Stimulated activated CD4-positive, alpha-beta T cell treated with anti-CD3 and anti-CD28 coated beads, Interleukin-1b, Interleukin-23, amount 100 ng/mL, for 1 hour (primary cell): ENCODE data around the gene PDHX.
"Not testable (repeated sequence)": the region's sequence is repeated elsewhere in the genome, so short reads cannot be mapped to it uniquely, and the experiment has no call there.

ENCODE experiments used
- DNase-seq, 2 donors: peaks; one replicate each; pipeline ENCODE4 v3.0.0-alpha.2; 2020; ENCODE audit warnings: low read depth in 2 of 2

The PDHX gene

DNA sequence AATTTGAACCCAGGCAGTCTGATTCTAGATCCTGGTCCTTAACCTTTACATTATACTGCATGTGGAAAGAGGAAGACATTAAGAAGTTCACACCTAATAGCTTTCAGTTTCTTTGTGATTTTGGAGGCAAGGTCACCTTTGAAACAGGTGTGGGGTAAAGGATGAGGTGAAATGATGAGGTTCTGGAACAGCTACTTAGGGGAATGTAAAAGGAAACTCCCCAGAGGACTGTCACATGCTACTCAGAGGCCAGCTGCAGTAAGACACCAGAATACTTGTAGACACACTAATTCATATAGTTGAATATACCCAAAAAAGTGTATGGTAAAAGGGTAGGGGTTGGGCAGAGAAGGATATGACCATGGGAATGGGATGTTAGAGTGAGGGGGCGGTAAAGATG lies 5.6 kb upstream of the PDHX start:
- no peak for DNase-seq

GRCh38 chr11:34911676-34912075 lies 4.7 kb upstream of the PDHX start:
- no peak for DNase-seq

GRCh38 chr11:34913556-34913955 lies 2.9 kb upstream of the PDHX start:
- DNase-seq: not testable (repeated sequence)

DNA sequence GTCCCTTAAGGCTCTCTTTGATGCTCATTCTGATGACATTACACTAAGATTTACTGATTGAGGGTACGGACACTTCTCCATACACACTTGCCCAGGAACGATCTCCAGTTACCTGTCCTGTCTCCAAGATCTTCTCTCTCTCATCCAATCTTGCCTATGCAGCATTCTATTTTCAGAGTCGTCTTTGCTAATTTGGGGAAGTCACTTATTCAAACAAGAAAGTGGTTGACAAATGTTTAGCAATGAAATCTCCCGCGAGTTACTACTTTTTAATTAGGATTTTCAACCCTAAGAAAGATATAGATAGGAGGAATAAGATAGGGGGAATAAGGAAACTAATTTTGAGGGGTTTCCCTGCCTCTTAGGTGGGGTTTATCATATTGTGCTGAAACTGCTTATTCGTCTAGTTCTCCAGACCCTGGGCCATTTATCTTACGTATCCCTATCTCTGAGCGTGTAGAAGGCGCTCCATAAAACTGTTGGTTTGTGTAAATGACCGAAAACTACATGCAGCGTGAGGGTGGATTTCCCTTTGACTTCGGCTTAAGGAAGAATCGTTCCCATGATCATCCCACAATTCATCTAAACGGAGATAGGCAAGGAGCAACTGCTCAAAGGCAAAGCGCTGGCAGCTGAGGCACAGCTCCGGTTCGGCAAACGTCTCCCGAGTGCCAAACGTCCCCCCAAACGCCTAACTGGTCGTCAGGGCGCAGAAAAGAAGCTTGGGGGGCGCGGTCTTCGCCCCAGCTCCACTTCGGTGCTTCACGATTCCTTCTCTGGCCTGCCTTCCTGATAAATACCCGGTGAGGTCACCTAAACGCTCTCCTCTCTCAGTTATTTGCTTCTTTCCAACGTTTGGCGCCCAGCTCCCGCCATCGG lies 1.0 kb upstream of the PDHX start:
- DNase-seq: no peak

DNA sequence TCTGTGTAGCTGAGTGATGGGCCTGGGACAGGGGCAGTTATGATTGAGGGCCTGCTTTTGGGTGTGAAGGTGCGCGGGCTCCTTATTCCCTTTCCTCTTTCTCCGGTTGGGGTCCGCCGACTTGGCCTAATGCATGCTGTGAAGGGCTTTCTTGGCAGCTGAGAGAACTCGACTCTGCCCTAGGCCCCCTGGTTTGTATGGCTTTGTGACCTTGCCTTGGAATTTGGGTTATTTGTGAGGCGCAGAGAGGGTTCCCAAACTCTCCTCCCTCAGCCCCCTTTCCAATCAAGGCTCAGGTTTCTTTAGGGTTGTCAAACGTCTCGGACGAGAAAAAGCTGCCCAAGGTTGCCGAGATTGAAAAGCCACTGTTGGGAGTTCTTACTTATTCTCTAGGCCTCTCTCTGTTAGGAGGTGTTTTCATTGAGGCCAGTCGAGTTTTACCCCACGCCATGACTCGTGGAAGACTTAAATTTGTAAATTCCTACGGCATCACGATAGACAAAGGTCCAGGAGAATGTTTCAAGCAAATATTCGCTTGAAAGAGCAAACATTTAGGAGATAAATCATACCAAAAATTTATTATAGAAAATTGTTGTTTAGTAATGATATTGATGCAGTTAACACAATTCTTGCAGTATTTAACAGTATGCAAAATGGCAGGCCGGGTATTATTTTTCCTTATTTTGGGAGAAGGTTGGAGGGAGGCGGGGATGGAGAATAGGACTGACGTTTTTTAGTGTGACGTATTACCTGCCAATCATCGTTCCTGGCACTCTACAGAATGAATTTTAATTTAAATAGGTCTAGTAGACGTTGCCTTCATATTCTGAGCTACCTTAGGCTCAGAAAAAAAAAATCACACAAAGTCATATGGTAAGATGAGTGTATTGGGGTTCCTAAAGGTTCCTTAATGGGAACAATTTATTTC lies 689 bp downstream of the PDHX start:
- no peak for DNase-seq

DNA sequence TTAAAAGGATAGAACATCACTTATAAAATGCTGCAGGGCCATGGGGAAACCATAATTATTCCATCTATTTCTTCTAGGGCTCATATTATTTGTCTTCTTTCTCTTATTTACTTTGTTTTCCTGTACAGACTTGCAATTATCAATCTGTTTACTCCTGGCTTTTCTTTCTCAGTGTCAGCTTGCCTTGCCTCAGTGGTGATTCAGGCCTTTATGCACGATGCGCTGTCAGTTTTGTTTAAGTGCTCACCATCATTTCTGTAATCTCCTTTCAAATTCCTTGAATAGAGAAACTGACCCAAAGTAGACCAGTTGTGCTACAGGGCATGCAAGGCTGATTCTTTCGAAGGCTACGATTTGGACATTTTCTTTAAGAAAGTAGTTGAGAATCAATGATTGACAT lies 4.7 kb downstream of the PDHX start:
- DNase-seq: no peak

- DNase-seq: no peak
Measured at GRCh38 chr11:34924714-34925113, 8.3 kb downstream of the PDHX start.

GRCh38 chr11:34926101-34926830 lies 9.8 kb downstream of the PDHX start:
- no peak for DNase-seq

GRCh38 chr11:34926831-34927132 lies 10.4 kb downstream of the PDHX start:
- no peak for DNase-seq

- DNase-seq: no peak
Measured at GRCh38 chr11:34928268-34928959, 12.0 kb downstream of the PDHX start.

DNA sequence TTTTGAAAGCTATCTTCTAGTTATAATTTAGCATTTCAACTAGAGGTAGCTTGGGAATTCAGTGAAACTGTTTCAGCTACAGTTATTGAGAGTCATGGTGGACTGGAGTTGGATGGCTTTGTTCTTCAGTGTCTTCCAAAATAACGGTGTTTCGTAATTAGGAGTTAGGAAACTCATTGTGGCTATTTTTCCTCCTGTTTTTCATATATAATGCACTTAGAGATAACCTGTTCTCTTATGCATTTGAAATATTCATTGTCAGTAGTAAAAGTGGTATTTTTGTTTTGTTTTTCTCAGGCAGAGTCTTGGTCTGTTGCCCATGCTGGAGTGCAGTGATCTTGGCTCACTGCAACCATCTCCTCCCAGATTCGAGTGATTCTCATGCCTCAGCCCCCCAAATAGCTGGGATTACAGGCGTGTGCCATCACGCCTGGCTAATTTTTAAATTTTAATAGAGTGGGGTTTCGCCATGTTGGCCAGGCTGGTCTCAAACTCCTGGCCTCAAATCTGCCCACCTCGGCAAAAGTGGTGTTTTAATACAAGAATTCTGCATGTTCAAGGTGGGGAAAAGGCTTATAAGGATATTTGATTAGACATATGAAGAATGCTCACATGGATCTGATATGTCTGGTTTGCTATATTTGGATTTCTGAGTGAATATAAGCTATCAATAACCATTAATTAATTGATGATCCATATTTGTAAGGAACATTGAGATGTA lies 12.7 kb downstream of the PDHX start:
- no peak for DNase-seq

GRCh38 chr11:34929794-34930763 lies 13.7 kb downstream of the PDHX start:
- no peak for DNase-seq

GRCh38 chr11:34936945-34937629 lies 20.7 kb downstream of the PDHX start:
- DNase-seq: no peak

DNA sequence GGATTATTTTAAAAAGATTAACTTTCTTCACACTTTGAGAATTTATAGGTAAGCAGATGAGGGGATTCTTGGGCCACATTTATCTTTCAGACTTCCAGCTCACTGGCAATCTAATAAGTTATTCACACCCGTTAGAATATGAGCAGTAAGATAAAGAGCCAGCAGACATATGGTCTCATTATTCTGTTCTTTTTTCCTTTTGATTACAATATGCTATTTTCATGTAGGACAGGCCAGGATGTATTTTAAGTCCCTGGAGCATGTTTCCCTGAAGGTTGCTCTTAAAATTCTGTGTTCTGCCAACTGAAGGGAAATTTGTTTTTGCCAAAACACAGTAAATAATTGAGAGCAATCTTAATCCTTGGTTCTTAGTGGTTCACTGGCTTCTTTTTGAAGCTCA lies 22.2 kb downstream of the PDHX start:
- DNase-seq: no peak

DNA sequence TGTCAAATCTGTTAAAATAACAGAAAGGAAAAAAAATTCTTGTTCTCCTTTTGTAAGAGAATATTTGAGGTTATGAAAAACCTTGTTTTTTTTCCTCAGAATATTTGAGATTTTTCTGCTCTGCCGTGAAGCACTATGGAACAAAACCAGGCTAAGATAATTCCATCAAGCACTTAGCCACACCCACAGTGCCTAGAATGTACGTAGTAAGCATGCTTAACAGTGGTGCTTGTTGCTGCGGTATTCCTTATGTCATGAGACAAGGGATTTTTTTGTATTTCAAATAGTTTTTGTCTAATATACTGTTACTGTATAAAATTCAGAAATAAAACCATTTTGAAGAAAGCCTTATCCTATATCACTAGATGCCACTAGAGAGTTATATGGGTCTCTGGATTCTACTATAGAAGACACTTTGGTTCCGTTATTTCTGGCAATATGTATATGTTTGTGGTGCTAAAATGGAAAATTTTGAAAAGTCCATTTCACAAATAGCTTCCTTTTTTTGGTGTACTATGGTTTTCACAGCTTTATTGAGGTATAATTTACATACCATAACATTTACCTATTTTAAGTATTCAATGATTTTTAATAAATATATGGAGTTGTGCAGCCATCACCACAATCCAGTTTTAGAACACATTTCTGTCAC lies 23.7 kb downstream of the PDHX start:
- DNase-seq: no peak

- DNase-seq: no peak
Measured at GRCh38 chr11:34941688-34942087, 25.3 kb downstream of the PDHX start.

DNA sequence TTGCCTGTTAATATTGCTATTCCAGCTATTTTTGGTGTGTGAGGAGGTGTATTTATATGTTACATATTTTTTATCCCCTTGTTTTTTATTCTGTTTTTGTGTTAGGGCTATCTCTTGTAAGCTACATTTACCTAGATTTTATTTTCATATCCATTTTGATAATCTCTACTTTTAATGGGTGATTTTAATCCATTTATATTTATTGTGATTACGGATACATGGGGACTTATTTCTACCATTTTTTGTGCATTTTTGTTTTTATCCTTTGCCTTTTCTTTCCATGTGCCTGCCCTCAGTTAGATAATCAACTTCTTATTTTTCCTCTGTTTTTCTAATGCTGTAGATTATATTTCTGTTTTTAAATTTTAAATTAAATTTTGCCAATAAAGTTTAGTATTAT lies 28.3 kb downstream of the PDHX start:
- no peak for DNase-seq

GRCh38 chr11:34948696-34949095 lies 32.3 kb downstream of the PDHX start:
- no peak for DNase-seq

DNA sequence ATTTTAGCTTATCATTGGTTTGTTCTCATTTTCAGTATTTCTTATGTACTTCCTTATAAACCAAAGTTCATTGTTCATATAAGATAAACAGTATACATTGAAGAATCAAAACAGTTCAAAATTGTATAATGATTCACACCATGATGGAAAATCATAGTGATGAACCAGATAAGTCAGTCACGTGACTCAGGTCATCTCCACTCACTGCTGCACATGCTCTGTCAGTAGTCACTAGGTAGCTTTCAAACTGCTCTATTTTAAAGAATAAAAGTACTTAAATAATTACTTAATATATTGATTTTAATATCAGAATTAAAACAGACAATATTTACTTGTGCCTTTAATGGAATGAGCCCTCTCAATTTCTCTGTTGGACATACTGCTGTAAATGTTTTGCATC lies 37.5 kb downstream of the PDHX start:
- no peak for DNase-seq
